ENCODE results near the gene SUCNR1. TPM values are rescaled to one million over a fixed set of nuclear protein-coding genes. Genes with fewer than 3 reads are reported as not detected.

SUCNR1 gene, protein sequence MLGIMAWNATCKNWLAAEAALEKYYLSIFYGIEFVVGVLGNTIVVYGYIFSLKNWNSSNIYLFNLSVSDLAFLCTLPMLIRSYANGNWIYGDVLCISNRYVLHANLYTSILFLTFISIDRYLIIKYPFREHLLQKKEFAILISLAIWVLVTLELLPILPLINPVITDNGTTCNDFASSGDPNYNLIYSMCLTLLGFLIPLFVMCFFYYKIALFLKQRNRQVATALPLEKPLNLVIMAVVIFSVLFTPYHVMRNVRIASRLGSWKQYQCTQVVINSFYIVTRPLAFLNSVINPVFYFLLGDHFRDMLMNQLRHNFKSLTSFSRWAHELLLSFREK
- total RNA-seq, result under 1 TPM; 0.05 to 0.42 TPM

DNA sequence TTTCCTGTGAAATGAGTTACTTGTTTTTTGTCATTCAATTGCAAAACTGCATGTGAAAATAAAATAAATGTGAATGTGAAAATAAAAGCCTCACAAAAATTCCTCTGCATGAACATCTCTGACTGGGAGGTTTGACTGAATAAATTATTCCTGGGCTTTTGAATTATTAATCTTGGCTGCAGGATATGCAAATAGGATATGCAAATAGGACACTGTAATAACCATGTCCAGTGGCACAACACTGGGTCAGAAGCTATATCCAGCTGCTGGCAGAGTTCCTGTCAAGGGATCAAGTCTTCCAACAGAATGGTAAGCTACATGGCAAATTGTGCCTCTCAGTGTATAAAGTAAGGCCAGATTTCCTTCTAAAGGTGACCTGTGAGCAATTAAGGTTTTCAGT lies at the start of gene SUCNR1:
TSS of gene SUCNR1 (plus strand) at position 246 of the 400 bp plus-strand sequence. CDS start 6,250 bp downstream, outside the sequence.
- Histone ChIP-seq H3K9ac (ENCODE audit: low read depth in 2 of 2, low read length in 2 of 2) (no peak within 1 kb of the TSS), H3K4me3 (no peak within 1 kb of the TSS), H3K4me1 (no peaks in the 10 kb centered on the region), H3K9me3 (no peaks in the 10 kb centered on the region), H3K27ac (no peak within 1 kb of the TSS), H3K27me3 (no peaks in the 10 kb centered on the region), H3K36me3 (no peaks in the 10 kb centered on the region)
- TF ChIP-seq, protein P1, sequence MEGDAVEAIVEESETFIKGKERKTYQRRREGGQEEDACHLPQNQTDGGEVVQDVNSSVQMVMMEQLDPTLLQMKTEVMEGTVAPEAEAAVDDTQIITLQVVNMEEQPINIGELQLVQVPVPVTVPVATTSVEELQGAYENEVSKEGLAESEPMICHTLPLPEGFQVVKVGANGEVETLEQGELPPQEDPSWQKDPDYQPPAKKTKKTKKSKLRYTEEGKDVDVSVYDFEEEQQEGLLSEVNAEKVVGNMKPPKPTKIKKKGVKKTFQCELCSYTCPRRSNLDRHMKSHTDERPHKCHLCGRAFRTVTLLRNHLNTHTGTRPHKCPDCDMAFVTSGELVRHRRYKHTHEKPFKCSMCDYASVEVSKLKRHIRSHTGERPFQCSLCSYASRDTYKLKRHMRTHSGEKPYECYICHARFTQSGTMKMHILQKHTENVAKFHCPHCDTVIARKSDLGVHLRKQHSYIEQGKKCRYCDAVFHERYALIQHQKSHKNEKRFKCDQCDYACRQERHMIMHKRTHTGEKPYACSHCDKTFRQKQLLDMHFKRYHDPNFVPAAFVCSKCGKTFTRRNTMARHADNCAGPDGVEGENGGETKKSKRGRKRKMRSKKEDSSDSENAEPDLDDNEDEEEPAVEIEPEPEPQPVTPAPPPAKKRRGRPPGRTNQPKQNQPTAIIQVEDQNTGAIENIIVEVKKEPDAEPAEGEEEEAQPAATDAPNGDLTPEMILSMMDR (IDR thresholded peaks at IDR 0.05), result no peak
- no peak for DNase-seq
- intact Hi-C loops (cut with DNase I), result no loop called here

DNA sequence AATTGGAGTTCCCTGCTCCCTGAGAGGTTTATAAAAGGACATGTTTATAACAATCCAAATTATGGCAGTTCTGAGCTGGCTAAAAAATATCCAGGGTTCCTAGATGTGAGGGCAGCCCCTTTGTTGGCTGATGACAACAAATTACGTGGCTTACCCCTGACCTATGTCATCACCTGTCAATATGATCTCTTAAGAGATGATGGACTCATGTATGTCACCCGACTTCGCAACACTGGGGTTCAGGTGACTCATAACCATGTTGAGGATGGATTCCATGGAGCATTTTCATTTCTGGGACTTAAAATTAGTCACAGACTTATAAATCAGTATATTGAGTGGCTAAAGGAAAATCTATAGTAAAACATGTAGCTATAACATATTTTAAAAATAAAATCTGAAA lies 45.6 kb upstream of the SUCNR1 start:
- H3K4me1 ChIP-seq, result no peaks in the 10 kb centered on the region
- H3K27ac ChIP-seq, result no peak overlapping the region
- H3K36me3 ChIP-seq, result no peaks in the 10 kb centered on the region
- H3K4me3 ChIP-seq, result no peak overlapping the region
- no peaks in the 10 kb centered on the region for H3K27me3 ChIP-seq
- TF ChIP-seq, protein P1 (IDR thresholded peaks at IDR 0.05), result no peak
- H3K9ac ChIP-seq (ENCODE audit: low read depth in 2 of 2, low read length in 2 of 2), result no peak overlapping the region
- H3K9me3 ChIP-seq, result no peaks in the 10 kb centered on the region
- DNase-seq, result no peak
- intact Hi-C loops (cut with DNase I), result no loop called here

DNA sequence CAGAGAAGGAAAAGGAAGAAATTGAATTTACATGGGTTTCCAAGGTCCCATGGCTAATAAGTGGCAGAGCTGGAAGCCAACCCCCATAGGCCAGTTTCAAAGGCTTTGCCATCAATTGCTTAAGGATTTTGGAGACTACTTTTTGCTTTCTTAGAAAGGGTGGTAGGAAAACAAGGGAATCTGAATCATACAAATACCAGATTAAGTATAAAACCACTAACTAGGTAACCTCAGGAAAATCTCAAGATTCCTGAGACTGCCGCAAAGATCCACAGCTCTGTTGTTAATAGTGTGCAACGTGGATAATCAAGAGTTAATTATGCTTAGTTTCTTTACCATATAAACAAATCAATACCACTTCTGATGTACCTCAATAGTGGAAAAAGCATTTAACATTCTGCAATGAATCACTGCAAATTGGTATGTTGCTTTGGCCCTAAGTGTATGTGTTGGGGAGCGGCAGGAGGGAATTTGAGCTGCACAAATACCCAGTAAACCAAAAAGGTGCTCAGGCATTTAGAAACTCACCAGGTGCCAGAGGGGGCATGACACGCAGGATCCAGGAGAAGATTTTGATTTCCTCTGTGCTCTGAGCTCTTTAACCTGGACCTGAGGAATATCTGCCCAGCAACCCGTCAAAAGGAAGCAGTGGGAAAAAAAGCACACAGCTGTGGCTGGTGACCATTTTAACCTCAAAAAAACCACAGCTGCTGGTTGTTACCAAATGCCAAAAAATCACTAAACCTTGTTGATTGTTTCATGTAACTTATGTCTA lies 37.5 kb upstream of the SUCNR1 start:
- TF ChIP-seq, protein P1 (IDR thresholded peaks at IDR 0.05), result no peak
- intact Hi-C loops (cut with DNase I), result no loop called here

DNA sequence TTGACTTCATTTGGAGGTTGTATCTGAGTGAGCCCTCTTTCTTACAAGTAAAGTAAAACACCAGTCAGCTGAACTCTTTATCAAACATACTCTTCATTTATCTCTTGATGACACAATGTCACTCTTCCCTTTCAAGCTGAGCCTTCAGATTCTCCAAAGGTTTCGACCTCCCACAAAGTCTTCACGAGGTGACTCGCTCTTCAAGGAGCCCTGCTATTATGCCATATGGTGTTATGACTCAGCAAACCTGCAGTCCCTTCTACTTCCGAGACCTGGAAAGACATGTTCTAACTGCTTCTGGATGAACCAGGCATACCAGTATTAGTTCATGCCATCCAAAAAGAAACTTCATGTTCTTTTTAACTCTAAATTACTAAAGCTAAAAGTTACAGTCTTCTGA lies 36.4 kb upstream of the SUCNR1 start:
- H3K4me1 ChIP-seq, result no peaks in the 10 kb centered on the region
- H3K9me3 ChIP-seq, result no peaks in the 10 kb centered on the region
- intact Hi-C loops (cut with DNase I), result no loop called here
- H3K27me3 ChIP-seq, result no peaks in the 10 kb centered on the region
- H3K27ac ChIP-seq, result no peak overlapping the region
- H3K9ac ChIP-seq (ENCODE audit: low read depth in 2 of 2, low read length in 2 of 2), result no peak overlapping the region
- no peak overlapping the region for H3K4me3 ChIP-seq
- no peak for DNase-seq
- TF ChIP-seq, protein P1 (IDR thresholded peaks at IDR 0.05), result no peak
- no peaks in the 10 kb centered on the region for H3K36me3 ChIP-seq

More for the DNA sequence above, 37.5 kb upstream of the SUCNR1 start:
- H3K27me3 ChIP-seq, result no peaks in the 10 kb centered on the region
- no peaks in the 10 kb centered on the region for H3K9me3 ChIP-seq
- no peak overlapping the region for H3K27ac ChIP-seq
- no peaks in the 10 kb centered on the region for H3K4me1 ChIP-seq
- no peak for DNase-seq
- H3K36me3 ChIP-seq, result no peaks in the 10 kb centered on the region
- no peak overlapping the region for H3K4me3 ChIP-seq
- H3K9ac ChIP-seq (ENCODE audit: low read depth in 2 of 2, low read length in 2 of 2), result no peak overlapping the region

DNA sequence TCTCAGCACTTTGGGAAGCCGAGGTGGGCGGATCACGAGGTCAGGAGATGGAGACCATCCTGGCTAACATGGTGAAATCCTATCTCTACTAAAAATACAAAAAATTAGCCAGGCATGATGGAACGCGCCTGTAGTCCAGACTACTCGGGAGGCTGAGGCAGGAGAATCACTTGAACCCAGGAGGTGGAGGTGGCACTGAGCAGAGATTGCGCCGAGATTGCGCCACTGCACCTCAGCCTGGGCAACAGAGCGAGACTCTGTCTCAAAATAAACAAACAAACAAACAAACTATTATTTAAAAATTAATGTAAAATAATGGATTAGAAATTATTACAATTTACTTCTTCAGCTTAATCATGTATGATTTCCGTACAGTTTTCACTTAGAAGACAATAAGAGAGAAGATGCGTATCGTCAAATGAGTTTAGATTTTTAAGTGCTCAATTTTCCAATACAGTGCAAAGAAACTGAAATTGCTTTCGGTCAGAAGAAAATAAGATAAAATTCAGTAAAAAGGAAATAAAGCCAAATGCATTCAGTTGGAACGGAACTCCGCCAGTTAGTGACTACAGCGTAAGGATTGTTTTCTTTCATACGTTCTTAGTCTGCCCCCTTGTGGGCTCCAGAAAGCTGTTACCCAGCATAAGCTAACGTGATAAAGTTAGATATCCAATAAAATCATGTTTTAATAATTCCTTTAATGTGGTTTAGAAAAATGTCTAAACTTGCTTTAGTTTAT lies 34.7 kb upstream of the SUCNR1 start:
- Histone ChIP-seq H3K4me1 (no peaks in the 10 kb centered on the region), H3K27ac (no peak overlapping the region), H3K9me3 (no peaks in the 10 kb centered on the region), H3K27me3 (no peaks in the 10 kb centered on the region), H3K4me3 (no peak overlapping the region), H3K36me3 (no peaks in the 10 kb centered on the region), H3K9ac (ENCODE audit: low read depth in 2 of 2, low read length in 2 of 2) (no peak overlapping the region)
- DNase-seq, result peak; percentile 62
- intact Hi-C loops (cut with DNase I), result loop anchor here (2.0 kb wide), 1 partner anchor 400 kb away; no protein-coding TSS in a partner anchor
- TF ChIP-seq, protein P1 (IDR thresholded peaks at IDR 0.05), result peak; percentile 70

Data from colonic mucosa (tissue), 4 donors.